ENCODE measurements around the gene CASKIN2.
"Not testable (repeated sequence)": the region's sequence is repeated elsewhere in the genome, so short reads cannot be mapped to it uniquely, and the experiment has no call there.

CASKIN2 gene

DNA sequence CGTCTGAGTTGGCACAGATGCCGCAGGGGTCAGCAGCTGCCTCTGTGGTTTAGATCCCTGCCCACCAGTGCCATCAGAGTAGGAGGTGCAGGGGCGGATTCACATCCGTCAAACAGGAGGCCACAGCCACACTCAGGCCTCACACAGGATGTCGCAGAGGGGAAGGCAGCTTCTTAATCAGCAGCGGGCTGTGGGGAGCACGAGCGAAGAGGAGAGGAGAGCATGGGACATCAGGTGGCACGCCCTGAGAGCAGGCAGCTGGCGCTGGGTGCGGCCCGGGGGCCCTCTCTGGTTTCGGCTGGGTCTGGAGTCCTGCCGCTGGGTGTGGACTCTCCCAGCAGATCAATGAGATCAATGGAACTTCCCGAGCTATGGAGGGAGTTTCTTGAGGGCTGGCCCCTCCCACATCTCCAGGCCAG lies 19.8 kb upstream of the CASKIN2 start:
- H3K27me3 Mint-ChIP-seq, result no peaks in the 10 kb centered on the region
- ATAC-seq, result peak; percentile 88
- H3K36me3 Mint-ChIP-seq, result no peaks in the 10 kb centered on the region
- H3K4me3 Mint-ChIP-seq, result peak overlapping the region; percentile 9
- peaks cover 15% of the 10 kb centered on the region for H3K4me1 Mint-ChIP-seq
- no peaks in the 10 kb centered on the region for H3K9me3 Mint-ChIP-seq
- peak overlapping the region; percentile 75 for H3K27ac Mint-ChIP-seq

DNA sequence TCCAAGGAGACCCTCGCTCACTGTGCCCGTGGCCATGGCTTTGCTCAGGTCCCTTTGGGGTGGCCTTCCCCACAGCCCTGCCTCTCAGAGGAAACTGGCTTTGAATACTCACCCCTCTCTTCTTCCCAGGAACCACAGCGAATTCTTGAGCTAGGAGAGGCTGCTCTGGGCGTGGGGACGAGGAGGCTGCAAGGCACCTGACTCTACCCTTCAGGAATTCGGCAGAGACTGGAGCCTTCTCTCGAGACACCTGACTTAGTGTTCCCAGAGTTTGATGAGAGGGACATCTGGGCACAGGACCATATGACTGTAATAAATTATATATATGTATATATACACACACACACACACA lies 16.4 kb upstream of the CASKIN2 start:
- Mint-ChIP-seq H3K4me1 (peaks cover 19% of the 10 kb centered on the region), H3K27ac (no peak overlapping the region), H3K27me3 (no peaks in the 10 kb centered on the region), H3K9me3 (no peaks in the 10 kb centered on the region), H3K4me3 (no peak overlapping the region), H3K36me3 (no peaks in the 10 kb centered on the region)
- no peak for ATAC-seq

- no peaks in the 10 kb centered on the region for H3K27me3 Mint-ChIP-seq
- no peak for ATAC-seq
- peaks cover 25% of the 10 kb centered on the region for H3K4me1 Mint-ChIP-seq
- H3K4me3 Mint-ChIP-seq, result no peak overlapping the region
- no peak overlapping the region for H3K27ac Mint-ChIP-seq
- no peaks in the 10 kb centered on the region for H3K36me3 Mint-ChIP-seq
- H3K9me3 Mint-ChIP-seq, result no peaks in the 10 kb centered on the region
Measured at GRCh38 chr17:75530837-75531720, 15.7 kb upstream of the CASKIN2 start.

DNA sequence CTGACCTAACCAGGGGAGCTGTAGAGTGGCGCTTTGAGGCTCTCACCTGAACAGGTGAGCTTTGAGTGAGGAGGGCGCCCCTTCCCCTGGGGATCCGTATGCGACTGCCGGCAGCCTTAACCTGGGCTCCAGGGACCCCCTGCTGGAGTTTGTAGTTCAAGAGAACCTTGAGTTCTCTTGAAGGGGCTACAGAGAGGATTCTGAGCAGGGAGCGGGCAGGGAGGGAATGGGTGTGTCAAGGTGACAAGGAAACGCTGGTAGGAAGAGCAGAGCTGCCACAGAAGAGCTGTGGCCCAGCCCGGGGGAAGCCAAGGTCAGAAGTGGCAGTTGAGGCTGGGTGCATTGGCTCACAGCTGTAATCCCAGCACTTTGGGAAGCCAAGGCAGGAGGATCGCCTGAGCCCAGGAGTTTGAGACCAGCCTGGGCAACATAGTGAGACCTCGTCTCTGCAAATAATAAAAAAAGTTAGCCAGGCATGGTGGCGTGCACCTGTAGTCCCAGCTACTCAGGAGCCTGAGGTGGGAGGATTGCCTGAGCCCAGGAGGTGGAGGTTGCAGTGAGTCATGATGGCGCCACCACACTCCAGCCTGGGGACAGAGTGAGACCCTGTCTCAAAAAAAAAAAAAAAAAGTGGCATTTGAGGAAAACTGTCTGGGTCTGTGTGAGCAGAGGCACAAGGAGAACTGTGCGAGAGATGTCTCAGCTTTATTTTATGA lies 11.4 kb upstream of the CASKIN2 start:
- Mint-ChIP-seq H3K4me1 (peaks cover 17% of the 10 kb centered on the region), H3K36me3 (no peaks in the 10 kb centered on the region), H3K9me3 (no peaks in the 10 kb centered on the region), H3K27ac (no peak overlapping the region), H3K4me3 (peak overlapping the region; percentile 75), H3K27me3 (no peaks in the 10 kb centered on the region)
- no peak for ATAC-seq

- Mint-ChIP-seq H3K9me3 (no peaks in the 10 kb centered on the region), H3K27ac (no peak overlapping the region), H3K4me3 (peak overlapping the region; percentile 75), H3K36me3 (no peaks in the 10 kb centered on the region), H3K27me3 (no peaks in the 10 kb centered on the region), H3K4me1 (peaks cover 17% of the 10 kb centered on the region)
- peak; percentile 13 for ATAC-seq
Measured at GRCh38 chr17:75525806-75526554, 10.6 kb upstream of the CASKIN2 start.

DNA sequence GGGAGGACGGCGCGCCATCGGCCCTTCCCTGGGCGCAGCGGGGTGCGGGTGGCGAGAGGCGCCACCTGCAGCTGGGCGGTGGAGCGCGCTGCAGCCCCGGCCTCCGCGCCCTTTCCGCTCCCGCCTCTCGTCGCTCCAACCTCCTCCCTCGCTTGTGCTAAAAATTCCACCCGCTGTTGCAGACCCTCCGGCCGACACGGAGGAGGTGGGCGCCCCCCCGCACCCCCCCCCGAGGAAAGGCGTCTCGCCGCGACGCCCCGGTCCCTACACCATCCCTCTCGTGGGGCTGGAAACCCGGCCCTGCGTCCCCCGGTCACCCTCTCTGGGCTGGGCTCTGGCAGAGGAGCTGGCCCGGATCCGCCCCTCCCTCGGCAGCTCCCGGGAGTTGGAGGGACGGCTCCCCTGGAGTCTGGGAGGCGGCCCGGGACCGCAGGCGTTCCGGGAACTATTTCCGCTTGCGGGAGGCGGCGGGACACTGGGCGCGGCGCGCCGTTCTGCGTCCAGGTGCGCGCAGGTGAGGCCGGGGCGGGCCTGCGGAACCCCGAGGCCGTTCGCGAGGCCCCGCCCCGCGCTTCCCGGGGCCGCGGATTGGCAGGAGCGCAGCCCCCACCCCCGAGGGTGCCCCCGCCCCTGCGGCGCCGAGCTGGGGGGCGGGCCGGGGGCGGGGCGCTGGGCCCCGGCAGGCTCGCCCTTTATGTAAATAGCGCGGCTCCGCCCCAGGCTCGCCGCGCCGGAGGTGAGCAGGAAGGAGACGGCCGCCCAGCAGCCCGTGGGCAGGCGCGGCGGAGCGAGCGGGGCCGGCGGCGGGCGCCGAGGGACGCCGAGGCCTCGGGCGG lies 9.9 kb upstream of the CASKIN2 start, which contains the start of gene LLGL2:
LLGL2 (plus strand) TSS at position 728 of the 836 bp plus-strand sequence. CDS start 17,730 bp downstream, outside the sequence.
- ATAC-seq, result peak; percentile 95
- no peaks in the 10 kb centered on the region for H3K36me3 Mint-ChIP-seq
- no peaks in the 10 kb centered on the region for H3K27me3 Mint-ChIP-seq
- no peaks in the 10 kb centered on the region for H3K9me3 Mint-ChIP-seq
- H3K4me1 Mint-ChIP-seq, result peaks cover 17% of the 10 kb centered on the region
- H3K27ac Mint-ChIP-seq, result no peak within 1 kb of the TSS
- peak within 1 kb of the TSS; percentile 75 for H3K4me3 Mint-ChIP-seq

- Mint-ChIP-seq H3K4me3 (peak overlapping the region; percentile 70), H3K36me3 (no peaks in the 10 kb centered on the region), H3K27me3 (no peaks in the 10 kb centered on the region), H3K4me1 (peaks cover 17% of the 10 kb centered on the region), H3K9me3 (no peaks in the 10 kb centered on the region), H3K27ac (no peak overlapping the region)
- ATAC-seq, result no peak
Measured at GRCh38 chr17:75524269-75524969, 9.1 kb upstream of the CASKIN2 start.

- no peak overlapping the region for H3K4me3 Mint-ChIP-seq
- no peaks in the 10 kb centered on the region for H3K27me3 Mint-ChIP-seq
- no peak overlapping the region for H3K27ac Mint-ChIP-seq
- peaks cover 2% of the 10 kb centered on the region for H3K36me3 Mint-ChIP-seq
- H3K4me1 Mint-ChIP-seq, result peaks cover 20% of the 10 kb centered on the region
- ATAC-seq, result no peak
- no peaks in the 10 kb centered on the region for H3K9me3 Mint-ChIP-seq
Measured at GRCh38 chr17:75523647-75524046, 8.3 kb upstream of the CASKIN2 start.

DNA sequence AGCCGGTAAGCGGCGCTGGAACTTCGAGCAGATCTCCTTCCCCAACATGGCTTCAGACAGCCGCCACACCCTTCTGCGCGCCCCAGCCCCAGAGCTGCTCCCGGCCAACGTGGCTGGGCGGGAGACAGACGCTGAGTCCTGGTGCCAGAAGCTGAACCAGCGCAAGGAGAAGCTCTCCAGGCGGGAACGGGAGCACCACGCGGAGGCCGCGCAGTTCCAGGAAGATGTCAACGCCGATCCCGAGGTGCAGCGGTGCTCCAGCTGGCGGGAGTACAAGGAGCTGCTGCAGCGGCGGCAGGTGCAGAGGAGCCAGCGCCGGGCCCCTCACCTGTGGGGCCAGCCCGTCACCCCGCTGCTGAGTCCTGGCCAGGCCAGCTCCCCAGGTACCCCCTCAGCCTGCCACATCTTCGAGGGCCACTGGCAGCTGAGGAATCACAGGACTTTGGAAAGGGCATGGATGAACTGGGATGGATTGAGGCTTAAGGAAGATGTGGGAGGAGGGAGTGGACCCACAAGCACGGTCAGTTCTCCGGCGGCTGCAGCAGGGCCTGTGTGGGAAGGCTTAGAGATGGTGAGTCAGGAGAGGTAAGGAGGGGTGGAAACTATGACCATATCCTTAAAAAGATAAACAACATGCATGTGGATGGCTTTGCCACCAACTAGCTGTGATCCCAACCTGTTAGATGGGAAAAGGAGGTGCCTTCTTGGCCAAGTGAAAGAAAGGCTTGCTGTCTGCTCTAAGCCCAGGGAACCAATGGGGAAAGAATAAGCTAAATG lies 6.8 kb upstream of the CASKIN2 start:
- peaks cover 35% of the 10 kb centered on the region for H3K4me1 Mint-ChIP-seq
- H3K27ac Mint-ChIP-seq, result no peak overlapping the region
- H3K36me3 Mint-ChIP-seq, result peaks cover 6% of the 10 kb centered on the region
- ATAC-seq, result no peak
- no peak overlapping the region for H3K4me3 Mint-ChIP-seq
- H3K9me3 Mint-ChIP-seq, result no peaks in the 10 kb centered on the region
- no peaks in the 10 kb centered on the region for H3K27me3 Mint-ChIP-seq

- no peak overlapping the region for H3K4me3 Mint-ChIP-seq
- no peak for ATAC-seq
- no peak overlapping the region for H3K27ac Mint-ChIP-seq
- no peaks in the 10 kb centered on the region for H3K9me3 Mint-ChIP-seq
- H3K27me3 Mint-ChIP-seq, result no peaks in the 10 kb centered on the region
- peaks cover 6% of the 10 kb centered on the region for H3K36me3 Mint-ChIP-seq
- H3K4me1 Mint-ChIP-seq, result peaks cover 31% of the 10 kb centered on the region
Measured at GRCh38 chr17:75521290-75521689, 6.0 kb upstream of the CASKIN2 start.

GRCh38 chr17:75520413-75520812 lies 5.1 kb upstream of the CASKIN2 start:
- not testable (repeated sequence) for H3K27ac Mint-ChIP-seq, H3K9me3 Mint-ChIP-seq, H3K4me3 Mint-ChIP-seq, H3K27me3 Mint-ChIP-seq, ATAC-seq, H3K36me3 Mint-ChIP-seq
- H3K4me1 Mint-ChIP-seq, result peaks cover 28% of the 10 kb centered on the region

DNA sequence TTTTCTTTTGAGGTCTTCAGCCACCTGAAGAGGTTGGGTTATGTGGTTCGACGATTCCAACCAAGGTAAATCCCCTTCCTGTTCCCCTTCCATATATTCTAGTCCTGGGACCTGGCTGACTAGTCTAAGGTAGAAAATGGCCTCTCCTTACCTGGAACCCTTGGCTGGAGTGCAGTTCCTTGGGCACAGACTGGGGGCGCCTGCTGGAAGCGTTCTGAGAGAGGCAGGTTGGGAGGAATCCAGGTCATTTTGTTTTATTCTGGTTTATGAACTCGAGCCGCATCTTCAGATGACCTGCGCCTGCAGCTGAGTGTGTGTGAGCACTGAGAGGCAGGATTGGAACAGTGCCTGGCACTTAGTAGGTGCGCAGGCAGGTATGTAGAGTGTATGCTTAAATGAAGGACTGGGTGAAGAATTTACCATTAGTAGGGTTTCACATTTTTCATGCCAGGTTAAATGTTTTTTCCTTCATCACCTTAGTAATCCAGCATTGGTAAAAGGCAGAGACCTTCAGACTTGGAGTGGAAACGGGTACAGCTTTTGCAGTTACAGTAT lies 3.7 kb upstream of the CASKIN2 start:
- peaks cover 6% of the 10 kb centered on the region for H3K36me3 Mint-ChIP-seq
- peak overlapping the region; percentile 41 for H3K27ac Mint-ChIP-seq
- no peak overlapping the region for H3K4me3 Mint-ChIP-seq
- H3K4me1 Mint-ChIP-seq, result peaks cover 22% of the 10 kb centered on the region
- no peaks in the 10 kb centered on the region for H3K9me3 Mint-ChIP-seq
- no peaks in the 10 kb centered on the region for H3K27me3 Mint-ChIP-seq
- ATAC-seq, result no peak

DNA sequence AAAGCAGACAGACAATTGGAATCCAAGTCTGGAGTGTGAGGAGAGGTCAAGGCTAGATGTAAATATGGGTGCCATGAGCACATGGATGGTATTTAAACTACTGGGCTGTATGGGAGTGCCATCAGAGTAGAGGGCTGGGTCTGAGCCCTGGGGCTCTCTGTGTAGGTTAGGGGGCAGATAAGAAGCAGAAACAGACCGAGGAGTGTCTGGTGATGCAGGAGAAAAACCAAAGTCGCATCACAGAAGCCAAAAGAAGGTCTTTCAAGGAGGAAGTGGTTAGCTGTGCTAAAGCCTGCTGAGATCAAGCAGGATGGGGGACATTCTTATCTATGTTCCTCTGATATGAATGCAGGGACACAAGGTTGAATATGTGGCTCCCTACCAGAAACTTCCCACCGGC lies 2.9 kb upstream of the CASKIN2 start:
- Mint-ChIP-seq H3K4me1 (peaks cover 22% of the 10 kb centered on the region), H3K9me3 (no peaks in the 10 kb centered on the region), H3K27ac (peak overlapping the region; percentile 41), H3K27me3 (no peaks in the 10 kb centered on the region), H3K4me3 (peak overlapping the region; percentile 82), H3K36me3 (peaks cover 6% of the 10 kb centered on the region)
- ATAC-seq, result peak; percentile 58

Data from stimulated activated memory B cell treated with anti-CD40 and anti-IgM and Interleukin-4, amounts not matched to agents 10 μg/mL and 1 μg/mL and 100 μg/mL, for 72 hours (primary cell).